Heart right ventricle (tissue), 16 donors: ENCODE measurements around the gene SNX1. TPM values are rescaled to one million over a fixed set of nuclear protein-coding genes. Genes with fewer than 3 reads are reported as not detected.

ENCODE experiments used
- ATAC-seq, 8 donors: fragments of 200-7000 bp; cut with Tn5 transposase; one replicate each; pipeline ENCODE4 v1.9.1; 2020; ENCODE audit warnings: mild to moderate bottlenecking in 8 of 8, moderate library complexity in 8 of 8, moderate number of reproducible peaks in 1 of 8
- DNase-seq, 2 donors: peaks; one replicate each; pipeline ENCODE4 v3.0.0-alpha.2; 2020
- H3K27ac ChIP-seq, 10 donors: fragments of 200-600 bp; sonication (generic) in 2 of 10; one replicate each; pipeline versions ENCODE4 v1.5.0 to v1.8.0; 2020 to 2022; ENCODE audit warnings: mild to moderate bottlenecking in 3 of 10
- H3K27me3 ChIP-seq, 7 donors: fragments of 200-600 bp; one replicate each; pipeline ENCODE4 v1.8.0; 2021 to 2022; ENCODE audit warnings: mild to moderate bottlenecking in 2 of 7
- H3K36me3 ChIP-seq, 9 donors: fragments of 200-600 bp; sonication (generic) in 1 of 9; one replicate each; pipeline versions ENCODE4 v1.5.0 to v1.8.0; 2020 to 2022; ENCODE audit warnings: mild to moderate bottlenecking in 2 of 9
- H3K4me1 ChIP-seq, 9 donors: fragments of 200-600 bp; sonication (generic) in 1 of 9; one replicate each; pipeline versions ENCODE4 v1.5.0 to v1.8.0; 2020 to 2022; ENCODE audit warnings: mild to moderate bottlenecking in 4 of 9
- H3K4me3 ChIP-seq, 10 donors: fragments of 200-600 bp; sonication (generic) in 2 of 10; one replicate each; pipeline versions ENCODE4 v1.5.0 to v1.8.0; 2020 to 2022; ENCODE audit warnings: mild to moderate bottlenecking in 7 of 10, moderate library complexity in 2 of 10
- H3K9me3 ChIP-seq, 11 donors: fragments of 200-600 bp in 10 of 11; sonication (generic) in 2 of 11; one replicate each; pipeline versions ENCODE4 v1.5.0 to v1.8.0; 2013 to 2022; ENCODE audit warnings: mild to moderate bottlenecking in 2 of 11, control low read depth in 1 of 11, moderate library complexity in 1 of 11
- CTCF ChIP-seq, 9 donors: fragments of 200-600 bp; sonication (generic) in 2 of 9; IDR thresholded peaks; one replicate each; pipeline versions ENCODE4 v1.5.0 to v1.8.0; 2021 to 2022; ENCODE audit warnings: antibody characterized with exemption in 9 of 9, mild to moderate bottlenecking in 5 of 9, moderate library complexity in 1 of 9
- WGBS, 2 donors: extraction: QIAGEN DNeasy Blood & Tissue Kit; methylation state at CpG; one replicate each; pipeline ENCODE4 v1.1.7; 2013; ENCODE audit warnings: inconsistent platforms in 1 of 2; 5-methylcytosine and 5-hydroxymethylcytosine counted together
- intact Hi-C, 10 donors: fragments of 100-400 bp; cut with DNase I; formaldehyde crosslinking; loops; one replicate each; pipeline versions ENCODE4 v1.11.1 to v1.14.2; 2022
- polyA plus RNA-seq, 2 donors: library from polyadenylated mRNA; stranded (reverse); fragments of 200-250 nt; gene quantifications; one replicate each; pipeline ENCODE4 v1.2.3, GENCODE V29; 2013
- total RNA-seq, 10 donors: library from RNA; stranded (reverse); fragmentation: NEBNext Ultra II Directional in 3 of 10; extraction: Animal tissue kit (Norgen Biotek cat#: 25700) in 3 of 10; gene quantifications; one replicate each; pipeline versions ENCODE4 v1.2.1 to v1.2.4, GENCODE V29; 2021 to 2023
- donor health status: Arrhythmogenic right ventricular cardiomyopathy.
- donor health status: ischemic (EF 13 %, LVEDD 7.1; RV severe dilation, severe dysfunction).
- donor health status: healthy with polysubstance abuse.
- donor health status: DM: no; HTN: yes; CAD: no.
- donor health status: DM: no; HTN: no; CAD: no.
- donor health status: ischemic (EF 25% LVEDD 6.9; RV normal size, moderate dysfunction).
- donor health status: ischemic (EF 25% LVEDD 5.7; RV mildly dilated, moderate dysfunction).
- donor health status: healthy.
- donor health status: DM: yes; HTN: yes; CAD: no.
- donor health status: Ischemic cardiomyopathy.
- donor health status: ischemic (EF 35%, LVEDD 5.7; RV mildly dilated, moderate dysfunction).
- donor health status: nonischemic (EF 11% LVEDD 7.7; RV severe dilation, severe dysfunction).
- donor health status: DM: yes; HTN: yes; CAD: no.
- donor health status: PGD.
- donor health status: ischemic (EF 29% LVEDD 5.4; RV normal size, mild dysfunction).
- donor health status: nonischemic (EF 23%, LVEDD 6.1; RV moderate dilation, normal function).

The SNX1 gene
- total and polyA plus RNA-seq, 12 donors = 44.9 to 110 (median 88.7) TPM

- DNase-seq (no peak), ATAC-seq (peak; percentile 24 to 61 (median 48))
- H3K4me3 ChIP-seq = peak overlapping the region; percentile 51 to 95 (median 92)
- H3K27ac ChIP-seq = peak overlapping the region; percentile 76 to 95 (median 90)
- peaks cover 27 to 61% (median 56%) of the 10 kb centered on the region in 9 donors for H3K4me1 ChIP-seq
- H3K27me3 ChIP-seq = no peaks in the 10 kb centered on the region
- H3K36me3 ChIP-seq = peaks cover 0 to 44% (median 42%) of the 10 kb centered on the region in 9 donors
- 0 to 1% methylated on average over 21 of the region's 21 CpGs for WGBS, 2 donors
- H3K9me3 ChIP-seq = no peaks in the 10 kb centered on the region
- intact Hi-C loops = loop anchor here in 3 of 10 donors (2.0 to 10.0 kb wide), 3 partner anchors 70 to 222 kb away; partner anchors contain the start of genes CIAO2A (in 1 of the 3), CSNK1G1 (in 1 of the 3), PCLAF (in 1 of the 3) and TRIP4 (in 1 of the 3)
- TF ChIP-seq CTCF (IDR thresholded peaks at IDR 0.05) = no peak
Observed at GRCh38 chr15:64162478-64162868, 66.7 kb downstream of the SNX1 start.

GRCh38 chr15:64162869-64163658 is 67.3 kb downstream of the SNX1 start, which contains the start of gene PPIB:
Gene PPIB (minus strand): TSS chr15:64163022. CDS start chr15:64162986, 36 bp downstream.
- peak; percentile 97 to 99 for DNase-seq
- H3K4me3 ChIP-seq = peak within 1 kb of the TSS; percentile 51 to 95 (median 92)

GRCh38 chr15:64163659-64164362 is 68.0 kb downstream of the SNX1 start:
- Histone ChIP-seq H3K27ac (peak overlapping the region; percentile 78 to 95 (median 90)), H3K9me3 (no peaks in the 10 kb centered on the region), H3K27me3 (no peaks in the 10 kb centered on the region), H3K4me1 (peaks cover 23 to 48% (median 43%) of the 10 kb centered on the region in 9 donors), H3K4me3 (peak overlapping the region in 9 of 10 donors; percentile 21 to 95 (median 92)), H3K36me3 (peaks cover 0 to 31% (median 29%) of the 10 kb centered on the region in 9 donors)
- DNase-seq = no peak
- peak in 6 of 8 donors; percentile 3 to 48 (median 35) for ATAC-seq
- no peak for TF ChIP-seq CTCF (IDR thresholded peaks at IDR 0.05)
- 41 to 45% methylated on average over 14 of the region's 14 CpGs for WGBS, 2 donors
- intact Hi-C loops = loop anchor here in 3 of 10 donors (2.0 to 10.0 kb wide), 3 partner anchors 71 to 221 kb away; partner anchors contain the start of genes CIAO2A (in 1 of the 3), CSNK1G1 (in 1 of the 3), PCLAF (in 1 of the 3) and TRIP4 (in 1 of the 3)

More at GRCh38 chr15:64162869-64163658, 67.3 kb downstream of the SNX1 start, which contains the start of gene PPIB:
- Histone ChIP-seq H3K27ac (peak within 1 kb of the TSS; percentile 78 to 95 (median 90)), H3K9me3 (no peaks in the 10 kb centered on the region), H3K27me3 (no peaks in the 10 kb centered on the region), H3K4me1 (peaks cover 27 to 56% (median 51%) of the 10 kb centered on the region in 9 donors), H3K36me3 (peaks cover 0 to 38% (median 36%) of the 10 kb centered on the region in 9 donors)
- intact Hi-C loops = loop anchor here in 3 of 10 donors (2.0 to 10.0 kb wide), 3 partner anchors 70 to 222 kb away; partner anchors contain the start of genes CIAO2A (in 1 of the 3), CSNK1G1 (in 1 of the 3), PCLAF (in 1 of the 3) and TRIP4 (in 1 of the 3)
- WGBS, 2 donors = 1% methylated on average over 63 to 69 of the region's 69 CpGs
- peak; percentile 95 to 98 (median 97) for ATAC-seq
- TF ChIP-seq CTCF (IDR thresholded peaks at IDR 0.05) = peak in 8 of 9 donors; percentile 39 to 68 (median 48)
